Keratinocyte (primary cell): ENCODE results near the gene TRIP4. TPM values are rescaled to one million over a fixed set of nuclear protein-coding genes. Genes with fewer than 3 reads are reported as not detected.

Experiments used
- DNase-seq: peaks from one replicate; pipeline ENCODE4 v3.0.0-alpha.2; 2011; ENCODE audit warnings: low read depth, missing footprints, low spot score
- FAIRE-seq: peaks from 2 replicates; lab custom pipeline; 2011; peaks lifted over from hg19 to GRCh38; lab: Jason Lieb, UNC
- H2AFZ ChIP-seq: 2 replicates; pipeline ENCODE4 v1.6.0; 2012; ENCODE audit warnings: low read length, control low read depth, inconsistent platforms; ENCODE audit not compliant: control insufficient read depth
- H3K27ac ChIP-seq: 2 replicates; pipeline ENCODE4 v1.5.1; 2011; ENCODE audit warnings: low read length; ENCODE audit not compliant: control insufficient read depth, insufficient read depth
- H3K27me3 ChIP-seq: 3 replicates; pipeline ENCODE4 v1.6.0; 2011; ENCODE audit warnings: low read length; ENCODE audit not compliant: control insufficient read depth, insufficient read depth; ENCODE audit errors: extremely low read depth
- H3K36me3 ChIP-seq, 2 experiments: 2 replicates in 1 of 2; 3 replicates in 1 of 2; pipeline ENCODE4 v1.5.1; 2011; ENCODE audit warnings: low read length in 2 of 2, mild to moderate bottlenecking in 1 of 2; ENCODE audit not compliant: control insufficient read depth in 2 of 2, insufficient read depth in 2 of 2; ENCODE audit errors: extremely low read depth in 1 of 2
- H3K4me1 ChIP-seq: 3 replicates; pipeline ENCODE4 v1.5.1; 2011; ENCODE audit warnings: low read length; ENCODE audit not compliant: control insufficient read depth, insufficient read depth; ENCODE audit errors: extremely low read depth
- H3K4me2 ChIP-seq: 3 replicates; pipeline ENCODE4 v1.6.0; 2011; ENCODE audit warnings: low read depth, low read length; ENCODE audit not compliant: control insufficient read depth, insufficient read depth; ENCODE audit errors: extremely low read depth
- H3K4me3 ChIP-seq, 3 experiments: fragments of 200-600 bp in 1 of 3; sonication (generic) in 1 of 3; 2 replicates in 2 of 3; 3 replicates in 1 of 3; pipeline ENCODE4 v1.5.1; 2011 to 2016; ENCODE audit warnings: low read length in 3 of 3, mild to moderate bottlenecking in 3 of 3, control low read depth in 2 of 3, inconsistent platforms in 1 of 3, low read depth in 1 of 3, mixed read lengths in 1 of 3, mixed run types in 1 of 3, moderate library complexity in 1 of 3; ENCODE audit not compliant: control insufficient read depth in 2 of 3, insufficient read depth in 2 of 3; ENCODE audit errors: extremely low read depth in 1 of 3
- H3K79me2 ChIP-seq: 2 replicates; pipeline ENCODE4 v1.6.0; 2012; ENCODE audit warnings: low read length; ENCODE audit not compliant: control insufficient read depth, insufficient read depth
- H3K9ac ChIP-seq: 3 replicates; pipeline ENCODE4 v1.6.0; 2011; ENCODE audit warnings: low read length; ENCODE audit not compliant: control insufficient read depth, insufficient read depth; ENCODE audit errors: extremely low read depth
- H3K9me1 ChIP-seq: 3 replicates; pipeline ENCODE4 v1.6.0; 2011; ENCODE audit warnings: low read length; ENCODE audit not compliant: control insufficient read depth, insufficient read depth; ENCODE audit errors: extremely low read depth
- H3K9me3 ChIP-seq: 2 replicates; pipeline ENCODE4 v1.5.1; 2012; ENCODE audit warnings: low read depth, low read length; ENCODE audit not compliant: control insufficient read depth
- H4K20me1 ChIP-seq: 3 replicates; pipeline ENCODE4 v1.6.0; 2011; ENCODE audit warnings: low read length; ENCODE audit not compliant: control insufficient read depth, insufficient read depth; ENCODE audit errors: extremely low read depth
- EZH2 ChIP-seq: IDR thresholded peaks from one replicate; pipeline ENCODE4 v1.6.1; 2012; ENCODE audit warnings: inconsistent platforms, mild to moderate bottlenecking, low read length, moderate library complexity
- dilution Hi-C: fragments of 300-500 bp; cut with MboI; formaldehyde crosslinking; loops from one replicate; pipeline ENCODE4 v1.7.0; 2020; ENCODE audit warnings: low sequenced_read_pairs; ENCODE audit not compliant: extremely low pct_ligation_motif_present
- polyA plus RNA-seq, 5 experiments: library from polyadenylated mRNA; depleted of rRNA in 3 of 5; stranded (reverse) in 3 of 5; stranded (forward) in 1 of 5; unstranded in 1 of 5; fragments of >200 nt; gene quantifications; 1 replicate in 1 of 5; 2 replicates in 3 of 5; 3 replicates in 1 of 5; pipeline versions ENCODE4 v1.2.1 to v1.2.3, GENCODE V29; 2011 to 2012; ENCODE audit warnings: missing spikeins in 2 of 5, low read depth in 1 of 5, low replicate concordance in 1 of 5
- TF ChIP-seq, protein P1 (sequence below), 3 experiments: IDR thresholded peaks in 1 of 3; conservative IDR thresholded peaks in 1 of 3; optimal IDR thresholded peaks in 1 of 3; 2 replicates in 2 of 3; 3 replicates in 1 of 3; pipeline versions ENCODE3 to v1.5.1; 2011; ENCODE audit warnings: low read length in 3 of 3, mild to moderate bottlenecking in 3 of 3, moderate library complexity in 2 of 3, control low read depth in 1 of 3, inconsistent platforms in 1 of 3; ENCODE audit not compliant: insufficient read depth in 2 of 3; ENCODE audit errors: extremely low read depth in 1 of 3

TRIP4 gene
- polyA plus RNA-seq, 1 donor (not counting 4 experiments of a cell fraction or from before 2014, with no cell fraction given), result 31.5 TPM

DNA sequence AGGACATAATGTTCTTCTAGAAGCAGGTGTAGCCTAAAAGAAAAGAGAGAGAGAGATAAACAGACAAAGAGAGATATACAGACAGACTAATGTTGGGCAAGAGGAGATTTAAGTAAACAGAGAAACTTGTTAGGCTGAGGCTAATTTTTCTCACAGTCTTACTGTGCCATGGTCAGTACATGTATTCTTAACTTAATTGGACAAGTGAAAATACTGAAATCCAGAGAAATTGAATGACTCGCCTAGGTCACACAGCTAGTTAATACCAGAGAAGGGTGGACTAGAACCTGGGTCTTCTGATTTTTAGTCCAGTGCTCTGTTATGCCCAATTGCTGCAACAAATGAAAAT, 66.0 kb downstream of the TRIP4 start:
- no peaks in the 10 kb centered on the region for H3K79me2 ChIP-seq
- H3K27me3 ChIP-seq, result no peaks in the 10 kb centered on the region
- no peak overlapping the region for H3K4me2 ChIP-seq
- H3K9me1 ChIP-seq, result no peaks in the 10 kb centered on the region
- FAIRE-seq (no peak), DNase-seq (no peak)
- TF ChIP-seq, protein P1, sequence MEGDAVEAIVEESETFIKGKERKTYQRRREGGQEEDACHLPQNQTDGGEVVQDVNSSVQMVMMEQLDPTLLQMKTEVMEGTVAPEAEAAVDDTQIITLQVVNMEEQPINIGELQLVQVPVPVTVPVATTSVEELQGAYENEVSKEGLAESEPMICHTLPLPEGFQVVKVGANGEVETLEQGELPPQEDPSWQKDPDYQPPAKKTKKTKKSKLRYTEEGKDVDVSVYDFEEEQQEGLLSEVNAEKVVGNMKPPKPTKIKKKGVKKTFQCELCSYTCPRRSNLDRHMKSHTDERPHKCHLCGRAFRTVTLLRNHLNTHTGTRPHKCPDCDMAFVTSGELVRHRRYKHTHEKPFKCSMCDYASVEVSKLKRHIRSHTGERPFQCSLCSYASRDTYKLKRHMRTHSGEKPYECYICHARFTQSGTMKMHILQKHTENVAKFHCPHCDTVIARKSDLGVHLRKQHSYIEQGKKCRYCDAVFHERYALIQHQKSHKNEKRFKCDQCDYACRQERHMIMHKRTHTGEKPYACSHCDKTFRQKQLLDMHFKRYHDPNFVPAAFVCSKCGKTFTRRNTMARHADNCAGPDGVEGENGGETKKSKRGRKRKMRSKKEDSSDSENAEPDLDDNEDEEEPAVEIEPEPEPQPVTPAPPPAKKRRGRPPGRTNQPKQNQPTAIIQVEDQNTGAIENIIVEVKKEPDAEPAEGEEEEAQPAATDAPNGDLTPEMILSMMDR (optimal IDR thresholded peaks at IDR 0.05 in 1 of 3, IDR thresholded peaks at IDR 0.05 in 1 of 3, conservative IDR thresholded peaks at IDR 0.05 in 1 of 3; ENCODE audit: extremely low read depth in 1 of 3, insufficient read depth in 2 of 3, low read length in 3 of 3), result no peak
- TF ChIP-seq EZH2, result no peak
- H2AFZ ChIP-seq, result no peak overlapping the region
- no peaks in the 10 kb centered on the region for H3K9me3 ChIP-seq
- peaks cover 0 to 3% of the 10 kb centered on the region in 2 experiments for H3K36me3 ChIP-seq
- H3K9ac ChIP-seq, result no peak overlapping the region
- H3K4me1 ChIP-seq, result no peaks in the 10 kb centered on the region
- H3K27ac ChIP-seq, result no peak overlapping the region
- no peak overlapping the region for H3K4me3 ChIP-seq
- dilution Hi-C loops, result no loop called here
- no peaks in the 10 kb centered on the region for H4K20me1 ChIP-seq

- Histone ChIP-seq H3K27me3 (no peaks in the 10 kb centered on the region), H3K27ac (no peak overlapping the region), H3K9ac (no peak overlapping the region), H3K4me3 (no peak overlapping the region), H2AFZ (no peak overlapping the region), H3K9me1 (no peaks in the 10 kb centered on the region), H3K9me3 (no peaks in the 10 kb centered on the region), H4K20me1 (no peaks in the 10 kb centered on the region), H3K4me2 (no peak overlapping the region), H3K36me3 (peaks cover 0 to 3% of the 10 kb centered on the region in 2 experiments), H3K79me2 (no peaks in the 10 kb centered on the region), H3K4me1 (no peaks in the 10 kb centered on the region)
- dilution Hi-C loops, result no loop called here
- DNase-seq, result no peak
- no peak for TF ChIP-seq EZH2
- TF ChIP-seq, protein P1 (optimal IDR thresholded peaks at IDR 0.05 in 1 of 3, IDR thresholded peaks at IDR 0.05 in 1 of 3, conservative IDR thresholded peaks at IDR 0.05 in 1 of 3; ENCODE audit: extremely low read depth in 1 of 3, insufficient read depth in 2 of 3, low read length in 3 of 3), result no peak
- no peak for FAIRE-seq
These were observed 66.6 kb downstream of the TRIP4 start for GRCh38 chr15:64454282-64454681.
